DLD1 (cell line): Measurements from ENCODE around the gene KCNQ2.

Experiments
- in situ Hi-C: cut with HindIII; loops from 2 replicates; pipeline ENCODE4 v1.10.0; 2017; ENCODE audit warnings: low sequenced_read_pairs

KCNQ2 gene

DNA sequence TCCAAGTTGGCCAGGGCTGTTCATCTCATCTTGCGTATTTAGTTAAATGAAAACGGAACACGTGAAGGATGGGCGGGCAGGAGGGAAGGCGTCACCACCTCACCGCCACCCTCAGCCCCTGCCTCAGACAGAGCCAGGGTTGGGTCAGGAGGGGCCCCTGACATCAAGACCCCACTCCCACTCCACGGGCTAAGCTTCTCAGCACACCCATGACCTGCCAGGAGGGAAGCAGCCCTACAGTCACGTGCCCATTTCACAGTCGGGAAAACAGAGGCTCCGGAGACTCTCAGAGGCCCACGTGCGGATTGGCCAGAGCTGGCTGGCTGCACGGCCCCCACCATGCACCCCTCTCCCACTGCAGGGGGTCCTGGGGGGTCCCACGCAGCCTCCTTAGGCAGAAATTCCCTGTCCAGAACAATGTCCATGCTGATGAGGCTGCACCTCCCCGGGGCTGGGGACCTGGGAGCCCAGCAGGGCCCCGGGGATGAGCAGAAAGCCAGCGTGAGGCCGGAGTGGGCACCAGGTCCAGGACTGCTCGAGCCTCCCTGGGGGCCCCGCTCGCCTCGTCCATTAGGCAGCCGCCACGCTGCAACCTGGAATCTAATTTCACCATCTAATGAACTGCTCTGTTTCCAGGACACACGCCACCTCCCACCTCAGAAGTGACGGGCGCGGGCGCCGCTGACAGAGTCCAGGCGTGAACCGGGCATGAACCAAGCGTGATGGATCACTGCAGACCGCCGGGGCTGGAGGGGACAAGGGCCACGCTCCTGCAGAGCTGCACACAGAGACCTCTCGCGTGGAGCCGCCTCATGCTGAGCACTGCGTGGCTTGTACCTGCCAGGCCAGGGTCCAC is 15.8 kb downstream of the KCNQ2 start:
- in situ Hi-C loops: no loop called here

DNA sequence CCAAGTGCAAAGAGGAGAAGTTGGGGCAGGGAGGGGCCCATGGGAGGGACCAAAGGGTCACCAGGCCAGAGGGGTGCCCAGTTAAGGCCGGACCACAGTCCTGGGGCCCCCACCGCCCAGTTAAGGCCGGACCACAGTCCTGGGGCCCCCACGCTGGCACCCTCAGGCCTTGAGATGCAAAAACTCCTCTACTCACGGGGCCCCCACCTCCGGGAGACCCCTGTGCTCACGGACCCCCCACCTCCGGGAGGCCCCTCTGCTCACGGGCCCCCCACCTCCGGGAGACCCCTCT is 16.9 kb downstream of the KCNQ2 start:
- in situ Hi-C loops: no loop called here

DNA sequence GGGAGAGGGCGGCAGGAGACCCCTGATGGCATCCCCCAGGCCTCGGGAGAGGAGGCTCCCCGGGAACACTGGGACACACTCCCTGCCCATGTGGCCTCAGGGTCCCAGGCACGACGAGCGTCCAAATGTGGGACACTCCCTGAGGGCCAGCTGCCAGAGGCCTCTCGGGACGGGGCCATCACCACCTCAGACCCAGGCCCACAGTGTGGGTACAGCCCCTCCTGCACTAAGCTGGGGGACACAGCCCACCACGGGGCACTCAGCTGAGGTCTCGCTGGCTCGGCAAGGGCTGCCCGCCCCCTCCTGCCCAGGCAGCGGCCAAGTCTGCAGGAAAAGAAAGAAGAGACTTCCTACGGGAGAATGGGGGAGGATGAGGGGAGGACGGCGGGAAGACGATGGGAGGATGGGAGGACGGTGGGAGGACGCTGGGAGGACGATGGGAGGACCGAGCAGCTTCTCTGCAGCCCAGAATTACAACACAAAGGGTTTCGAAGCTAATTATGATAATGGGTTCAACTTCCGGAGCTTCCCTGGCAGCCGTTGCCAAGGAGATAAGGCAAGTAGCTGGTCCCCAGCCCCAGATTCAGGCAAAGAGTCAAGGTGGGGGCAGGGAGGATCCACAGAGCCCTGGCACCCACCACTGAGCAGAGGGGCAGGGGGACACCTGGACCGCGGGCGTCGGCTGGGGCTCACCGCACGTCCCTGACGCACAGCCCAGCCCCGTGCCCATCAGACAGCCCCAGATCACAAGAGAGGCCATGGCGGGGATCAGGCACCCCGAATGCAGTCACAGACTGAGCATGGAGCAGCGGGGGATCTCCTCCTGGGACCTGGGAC is 17.5 kb downstream of the KCNQ2 start:
- in situ Hi-C loops: no loop called here

DNA sequence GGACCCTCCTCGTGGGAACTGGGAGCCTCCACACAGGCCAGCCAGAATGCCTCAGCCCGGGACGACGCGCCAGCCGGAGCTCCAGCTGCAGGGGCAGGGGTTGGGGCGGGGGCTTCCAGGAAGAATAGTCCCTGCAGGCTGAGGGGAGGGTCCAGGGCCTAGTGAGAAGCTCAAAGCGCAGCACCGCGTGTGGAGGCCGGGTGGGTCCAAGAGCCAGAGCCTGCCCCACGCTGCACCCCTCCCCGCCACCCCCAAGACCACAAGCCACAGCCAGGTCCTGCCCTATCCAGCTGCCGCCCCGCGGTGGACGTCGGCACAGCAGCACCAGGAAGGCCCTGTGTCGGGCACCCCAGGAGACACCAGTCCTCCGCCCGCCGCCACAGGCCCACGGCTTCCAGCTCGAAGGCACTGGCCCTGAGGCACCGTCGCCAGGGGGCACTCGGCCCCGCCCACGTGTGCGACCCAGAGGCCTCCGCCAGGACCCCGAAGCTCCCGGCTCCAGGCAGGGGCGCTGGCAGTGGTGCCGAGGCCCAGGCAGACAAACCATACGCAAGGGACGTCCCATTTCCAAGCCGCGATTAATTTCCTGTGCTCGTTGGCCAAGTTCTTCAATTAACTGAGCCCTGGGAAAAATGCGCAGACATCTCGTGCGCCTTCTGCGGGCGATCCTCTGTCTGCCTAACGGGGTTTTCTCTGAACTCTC is 19.5 kb downstream of the KCNQ2 start:
- in situ Hi-C loops: no loop called here

DNA sequence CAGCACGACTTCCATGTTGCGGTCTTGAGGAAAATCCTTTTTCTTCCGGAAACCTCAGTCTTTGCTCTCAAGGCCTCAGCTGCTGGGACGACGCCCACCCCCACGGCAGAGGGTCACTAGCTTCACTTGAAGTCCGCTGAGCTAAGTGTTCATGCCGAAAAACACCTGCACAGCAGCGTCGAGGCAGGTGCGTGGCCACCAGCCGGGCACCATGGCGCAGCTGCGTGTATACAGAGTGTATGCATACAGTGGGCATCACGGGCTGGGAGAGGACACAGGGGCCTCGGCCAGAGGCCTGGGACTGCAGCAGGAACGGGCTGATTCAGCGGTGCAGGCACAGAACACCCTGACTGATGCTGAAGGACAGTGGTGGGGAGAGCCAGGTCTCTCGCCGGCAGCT is 20.1 kb downstream of the KCNQ2 start:
- in situ Hi-C loops: no loop called here

DNA sequence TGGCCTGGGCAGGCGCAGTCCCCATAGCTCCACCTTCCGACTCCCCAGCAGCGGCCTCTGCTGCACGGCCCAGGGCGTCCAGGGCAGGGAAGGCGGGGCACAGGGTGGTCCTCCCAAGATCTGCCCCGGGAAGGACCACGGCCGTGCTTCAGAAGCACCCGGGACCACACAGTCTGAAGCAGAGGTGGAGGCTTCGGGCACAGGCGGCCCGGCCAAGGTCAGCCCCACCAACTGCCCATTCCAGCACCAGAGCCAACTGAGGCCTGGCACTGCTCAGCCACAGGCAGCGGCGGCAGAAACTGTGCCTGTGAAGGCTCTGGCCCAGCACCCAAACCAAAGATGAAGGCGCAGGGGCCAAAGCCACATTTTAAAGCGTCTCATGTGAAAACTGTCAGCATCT is 20.6 kb downstream of the KCNQ2 start:
- in situ Hi-C loops: no loop called here

DNA sequence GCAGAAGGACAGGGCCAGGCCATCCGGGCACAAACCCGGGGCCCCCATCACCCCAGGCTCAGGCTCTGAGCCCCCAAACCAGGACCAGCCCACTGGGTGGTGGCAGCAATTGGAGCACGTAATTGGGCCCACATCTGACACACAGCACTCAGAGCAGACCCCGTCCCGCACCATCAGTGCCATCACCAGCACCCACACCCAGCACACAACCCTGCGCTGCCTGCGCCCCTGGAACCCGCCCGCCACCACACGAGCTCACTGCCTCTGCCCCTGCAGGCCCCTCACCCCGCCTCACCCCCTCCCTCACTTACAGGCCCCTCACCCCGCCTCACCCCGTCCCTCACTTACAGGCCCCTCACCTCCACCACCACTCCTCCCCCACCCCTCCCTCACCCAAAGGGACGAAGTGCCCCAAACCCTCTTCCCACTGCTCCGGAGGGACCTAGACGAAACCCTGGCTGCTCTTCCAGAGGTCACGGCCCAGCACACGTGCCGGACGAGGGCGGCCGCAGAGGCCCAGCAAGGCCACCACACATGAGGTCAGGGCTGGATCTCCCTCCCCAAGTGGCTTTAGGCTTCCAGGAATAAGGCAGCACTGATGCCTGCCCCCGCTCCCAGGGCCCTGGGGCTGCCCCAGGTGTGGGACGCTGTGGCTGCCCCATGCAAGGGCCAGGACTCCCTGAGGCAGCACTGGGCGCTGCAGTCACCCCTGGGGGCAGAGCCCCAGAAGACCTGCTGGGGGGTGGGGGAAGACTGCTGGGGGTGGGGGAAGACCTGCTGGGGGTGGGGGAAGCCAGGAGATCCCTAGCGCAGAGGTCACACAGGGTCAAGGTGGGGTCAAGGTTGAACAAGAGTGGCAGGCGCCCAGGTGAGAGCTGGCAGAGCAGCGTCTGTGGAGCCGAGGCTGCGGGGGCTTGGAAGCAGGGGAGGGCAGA is 22.4 kb downstream of the KCNQ2 start:
- in situ Hi-C loops: no loop called here

DNA sequence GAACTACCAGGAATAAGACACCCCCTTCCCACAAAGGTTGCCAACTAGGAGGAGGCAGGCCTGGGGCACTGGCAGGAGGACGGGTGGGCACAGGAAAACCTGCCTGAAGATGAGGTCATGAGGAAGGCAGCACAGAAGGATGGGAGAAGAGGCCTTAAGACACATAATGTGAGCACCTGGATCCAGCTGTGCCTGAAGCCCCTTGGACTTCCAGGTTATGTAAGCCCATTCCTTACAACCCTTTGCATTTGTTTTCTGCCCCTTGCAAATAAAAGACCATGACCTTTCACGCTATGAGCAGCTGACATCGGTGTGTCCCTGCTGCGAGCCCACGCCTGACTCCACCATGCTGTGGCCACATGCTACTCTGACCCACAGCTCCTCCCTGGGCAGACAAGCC is 23.4 kb downstream of the KCNQ2 start:
- in situ Hi-C loops: no loop called here

DNA sequence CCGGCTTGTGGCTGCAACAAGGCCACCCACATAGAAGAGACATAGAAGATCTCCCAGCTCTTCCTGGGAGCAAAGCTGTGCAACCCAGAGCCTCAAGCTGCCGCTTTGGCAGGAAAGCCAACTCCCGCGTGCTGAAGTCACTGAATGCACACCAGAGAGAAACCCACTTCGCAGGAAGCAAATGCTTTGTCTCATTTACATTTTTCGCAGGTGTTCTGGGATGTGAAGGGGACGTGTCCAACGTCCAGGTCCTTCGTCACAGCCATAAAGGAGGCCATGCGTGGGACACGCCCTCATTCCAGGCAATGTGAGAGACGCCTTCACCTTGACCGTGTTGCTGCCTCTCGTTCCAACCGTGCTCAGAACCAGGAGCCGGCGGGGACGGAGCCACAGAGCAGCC is 24.4 kb downstream of the KCNQ2 start:
- in situ Hi-C loops: no loop called here

DNA sequence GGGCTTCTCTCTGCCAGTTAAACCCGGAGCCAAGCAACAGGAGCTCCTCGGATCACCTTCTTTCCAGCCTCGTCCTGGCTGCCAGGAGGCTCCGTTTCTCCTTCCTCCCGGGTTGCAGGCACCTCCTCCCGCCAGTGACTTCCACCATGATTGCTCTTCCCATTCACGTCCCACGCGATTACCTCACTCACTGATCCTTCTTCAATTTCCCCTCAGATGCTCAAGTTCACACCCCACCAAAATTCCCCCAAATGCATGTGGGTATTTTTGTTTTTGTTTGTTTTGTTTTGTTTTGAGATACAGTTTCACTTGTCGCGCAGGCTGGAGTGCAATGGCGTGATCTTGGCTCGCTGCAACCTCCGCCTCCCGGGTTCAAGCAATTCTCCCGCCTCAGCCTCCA is 25.1 kb downstream of the KCNQ2 start:
- in situ Hi-C loops: no loop called here

DNA sequence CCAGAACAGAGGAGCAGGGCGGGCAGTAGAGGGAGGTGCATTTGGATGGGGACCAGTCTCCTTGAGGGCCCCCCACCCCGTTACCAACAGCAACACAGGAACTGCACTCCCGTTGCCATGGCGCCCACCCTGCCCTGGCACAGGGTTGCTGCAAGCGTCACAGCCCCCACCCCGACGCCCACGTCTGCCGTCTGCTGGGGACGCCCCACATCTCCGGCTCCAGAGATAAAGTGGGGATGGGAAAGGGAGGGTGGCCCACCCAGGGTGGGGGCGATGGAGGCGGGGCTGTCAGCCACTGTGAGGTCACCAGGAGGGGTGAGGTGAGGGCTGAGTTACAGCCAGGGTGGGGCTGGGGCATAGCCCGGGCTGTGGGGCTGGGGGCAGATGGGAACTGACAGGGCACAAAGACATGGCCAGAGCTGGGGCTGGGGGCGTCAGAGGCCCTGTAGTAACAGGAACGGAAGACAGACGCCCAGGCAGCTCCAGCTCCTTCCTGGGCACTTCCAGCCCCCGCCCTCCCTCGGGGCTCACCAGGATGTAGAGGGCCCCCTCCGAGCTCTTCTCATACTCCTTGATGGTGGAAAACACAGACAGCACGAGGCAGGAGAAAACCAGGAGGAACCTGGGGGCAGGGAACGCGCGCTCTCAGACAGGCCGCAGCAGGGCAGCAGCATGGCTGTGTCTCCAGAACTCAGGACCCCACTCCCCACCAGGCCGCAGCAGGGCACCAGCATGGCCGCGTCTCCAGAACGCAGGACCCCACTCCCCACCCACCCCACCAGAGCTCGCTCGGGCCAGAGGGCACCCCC is 26.0 kb downstream of the KCNQ2 start:
- in situ Hi-C loops: no loop called here

DNA sequence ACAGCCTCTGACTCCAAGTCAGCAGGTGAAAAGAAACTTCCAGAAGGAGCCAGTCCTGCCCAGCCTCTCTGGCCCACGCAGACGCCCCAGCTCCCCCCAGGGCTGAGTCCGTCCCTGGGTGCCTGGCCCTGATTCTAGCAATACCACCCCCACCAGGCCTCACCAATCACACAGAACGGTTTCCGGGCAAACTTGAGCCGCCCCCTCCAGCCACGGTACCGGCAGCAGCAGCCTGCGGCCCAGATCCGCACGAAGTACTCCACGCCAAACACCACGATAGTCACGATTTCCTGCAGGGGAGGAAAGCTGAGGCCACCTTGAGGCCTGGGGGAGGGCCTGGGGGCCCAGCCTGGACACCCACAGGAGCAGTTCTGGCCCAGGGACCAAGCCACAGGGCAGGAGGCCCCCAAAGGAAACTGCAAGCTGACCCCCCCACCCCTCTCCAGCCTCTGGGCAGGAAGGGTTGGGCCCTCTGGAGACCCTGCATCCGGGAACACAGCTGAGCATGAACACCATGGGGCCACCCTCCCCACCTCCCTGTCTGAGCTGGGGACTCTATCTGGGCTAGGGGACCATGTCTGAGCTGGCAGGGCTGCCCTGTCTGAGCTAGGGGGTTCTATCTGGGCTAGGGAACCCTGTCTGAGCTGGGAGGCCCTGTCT is 27.2 kb downstream of the KCNQ2 start:
- in situ Hi-C loops: no loop called here

DNA sequence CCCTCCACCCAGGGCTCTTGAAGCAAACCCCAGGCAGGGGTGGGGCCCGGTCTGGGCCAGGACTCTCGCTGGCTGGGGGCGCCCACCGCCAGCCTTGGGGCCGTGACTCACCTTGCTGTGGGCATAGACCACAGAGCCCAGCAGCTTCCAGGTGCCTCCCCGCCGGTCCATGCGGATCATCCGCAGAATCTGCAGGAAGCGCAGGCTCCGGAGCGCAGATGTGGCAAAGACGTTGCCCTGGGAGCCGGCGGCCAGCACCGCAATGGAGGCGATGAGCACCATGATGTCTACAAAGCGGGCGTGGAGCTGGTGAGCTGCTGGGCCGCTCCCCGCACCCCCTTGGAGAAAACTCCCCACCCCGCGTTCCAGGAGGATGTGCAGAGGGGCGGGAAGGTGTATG is 27.9 kb downstream of the KCNQ2 start:
- in situ Hi-C loops: no loop called here

DNA sequence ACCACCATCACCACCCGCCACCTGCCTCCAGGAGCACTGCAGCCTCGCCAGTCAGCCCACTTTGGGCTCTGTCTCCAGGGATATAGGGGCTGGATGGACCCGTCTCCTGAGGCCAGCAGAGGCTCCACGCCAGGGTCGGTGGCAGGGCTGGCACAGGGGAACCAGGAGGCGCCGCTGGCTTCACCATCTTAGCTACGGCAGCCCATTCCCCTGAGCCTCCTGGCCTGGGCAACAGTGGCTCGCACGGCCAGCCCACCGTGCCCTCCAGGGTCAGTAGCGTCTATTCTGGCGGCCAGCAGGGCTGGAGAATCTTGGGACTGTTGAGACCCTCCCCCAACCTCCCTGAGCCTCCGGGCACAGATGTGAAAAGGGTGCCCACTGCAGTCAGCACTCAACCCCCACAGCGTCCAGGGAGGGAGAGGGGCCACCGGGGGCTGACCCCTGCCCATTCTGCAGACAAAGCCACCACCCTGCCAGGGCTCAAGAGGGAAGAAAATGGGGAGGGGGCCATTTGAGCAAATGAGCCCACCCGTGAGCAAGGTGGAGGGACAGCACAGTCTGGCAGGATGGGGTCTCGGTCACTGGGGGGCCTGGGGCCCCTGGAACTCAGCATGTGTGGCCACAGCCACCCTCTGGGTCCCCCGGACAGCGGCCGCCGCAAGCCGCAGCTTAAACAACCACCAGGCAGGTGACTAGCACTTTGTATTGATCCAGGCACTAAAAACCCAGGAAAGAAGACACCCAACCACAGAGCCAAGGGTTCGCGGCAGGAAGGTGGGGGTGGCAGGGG is 28.7 kb downstream of the KCNQ2 start:
- in situ Hi-C loops: no loop called here

DNA sequence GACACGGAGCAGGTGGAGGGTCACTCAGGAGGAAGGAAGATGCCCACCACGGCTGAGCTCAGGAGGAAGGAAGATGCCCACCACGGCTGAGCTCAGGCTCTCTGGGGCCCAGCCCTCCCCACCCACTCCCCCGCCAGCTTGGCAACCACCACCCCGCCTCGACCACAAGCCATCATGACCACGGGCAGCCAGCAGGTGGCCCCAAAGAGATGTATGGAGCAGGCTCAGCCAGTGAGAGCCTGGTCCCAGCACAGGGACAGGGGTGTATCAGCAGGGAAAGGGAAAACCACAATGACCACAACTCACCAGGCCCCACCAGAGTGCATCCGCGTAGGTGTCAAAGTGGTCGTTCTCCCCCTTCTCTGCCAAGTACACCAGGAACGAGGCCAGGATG is 30.4 kb downstream of the KCNQ2 start:
- in situ Hi-C loops: no loop called here

DNA sequence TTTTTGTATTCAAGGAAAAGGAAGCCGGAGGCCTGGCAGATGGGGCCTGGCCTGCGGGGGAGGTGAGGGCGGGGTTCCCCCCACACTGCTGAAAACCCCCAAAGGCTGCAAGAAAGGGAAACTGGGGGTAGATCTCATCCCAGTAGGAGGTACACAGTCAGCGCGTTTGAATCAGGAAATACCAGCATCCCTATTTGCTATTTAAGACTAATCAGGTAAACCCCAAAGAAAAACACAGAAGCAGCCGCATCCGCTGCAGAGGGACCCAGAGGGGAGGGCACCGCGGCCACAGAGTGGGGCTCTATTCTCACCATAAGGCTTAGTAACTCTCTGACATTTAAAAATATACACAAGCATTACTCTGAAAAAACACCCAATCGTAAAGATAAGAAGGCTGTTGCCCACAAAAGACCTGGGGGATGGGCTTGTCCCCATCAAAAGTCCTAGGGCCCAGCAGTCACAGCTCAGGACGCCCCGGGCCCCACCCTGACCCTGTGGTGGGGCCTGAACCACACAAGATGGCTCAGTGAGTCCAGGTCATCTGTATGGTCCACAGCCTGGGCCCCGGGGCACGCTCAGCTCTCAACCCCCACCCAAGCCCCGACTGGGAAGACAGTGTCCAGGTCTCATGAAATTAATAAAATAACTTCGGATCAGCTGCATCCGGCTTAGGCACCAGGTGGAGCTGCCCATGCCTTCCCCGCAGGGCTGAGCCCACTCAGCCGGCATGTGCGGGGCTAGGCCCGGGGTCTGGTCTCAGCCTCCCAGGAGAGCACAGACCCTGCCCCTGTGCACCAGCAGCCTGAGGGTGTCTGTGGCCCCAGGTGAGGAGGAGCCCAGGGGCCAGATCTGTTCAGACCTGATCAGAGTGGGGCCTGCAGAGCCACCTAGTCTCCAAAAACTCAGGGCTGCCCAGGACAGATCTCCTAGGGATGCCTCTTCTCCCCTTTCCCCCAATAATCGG is 31.0 kb downstream of the KCNQ2 start:
- in situ Hi-C loops: no loop called here

DNA sequence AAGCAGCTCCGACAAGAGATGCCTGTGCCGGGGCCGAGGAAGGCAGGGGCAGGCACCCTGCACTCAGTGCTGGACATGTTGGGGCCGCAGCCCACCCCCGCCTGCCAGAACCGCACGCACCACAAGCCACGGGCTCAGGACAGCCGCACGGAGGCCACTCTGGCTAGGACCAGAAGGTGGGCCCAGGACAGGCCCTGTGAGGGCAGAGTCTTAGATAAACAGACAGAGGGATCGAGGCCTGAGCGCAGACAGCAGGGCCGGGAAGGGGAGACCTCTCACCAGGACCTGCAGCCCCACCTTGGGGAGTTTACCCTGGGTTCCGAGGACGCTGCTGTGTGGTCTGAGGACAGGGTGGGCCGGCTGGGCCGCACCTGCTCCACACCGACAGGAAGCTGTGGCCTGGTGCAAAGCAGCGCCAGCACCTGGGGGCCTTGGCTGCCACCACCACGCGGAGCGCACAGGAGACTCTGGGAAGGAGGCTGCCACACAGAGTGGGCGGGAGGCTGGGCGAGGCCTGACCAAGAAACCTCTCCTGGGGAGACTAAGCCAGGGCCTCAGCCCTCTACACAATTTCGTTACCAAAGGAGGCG is 32.0 kb downstream of the KCNQ2 start:
- in situ Hi-C loops: no loop called here
